SK-N-SH treated with all-trans-retinoic acid at 6 μM for 48 hours (cell line): Measurements from ENCODE around the gene VPS51.

Experiments used
- ATAC-seq: fragments of 200-7000 bp; cut with Tn5 transposase; 3 replicates; pipeline ENCODE4 v1.9.1; 2020; ENCODE audit warnings: mild to moderate bottlenecking, moderate library complexity
- ARNTL ChIP-seq: fragments of 450-650 bp; formaldehyde crosslinking; IDR thresholded peaks from 2 replicates; pipeline ENCODE4 v1.5.0; 2020; ENCODE audit warnings: low read depth, mild to moderate bottlenecking, moderate library complexity, borderline replicate concordance
- BACH2 ChIP-seq: fragments of 250-450 bp; sonication (Bioruptor Pico); IDR thresholded peaks from 2 replicates; pipeline ENCODE4 v1.9.0; 2021; ENCODE audit warnings: mild to moderate bottlenecking, borderline replicate concordance
- CSDC2 ChIP-seq: fragments of 250-450 bp; sonication (Bioruptor Pico); IDR thresholded peaks from 2 replicates; pipeline ENCODE4 v1.5.0; 2020; ENCODE audit warnings: mild to moderate bottlenecking, moderate library complexity
- ESRRG ChIP-seq: fragments of 250-450 bp; sonication (Bioruptor Pico); IDR thresholded peaks from 2 replicates; pipeline ENCODE4 v1.6.1; 2021; ENCODE audit warnings: mild to moderate bottlenecking
- GLIS3 ChIP-seq: fragments of 250-450 bp; sonication (Bioruptor Pico); IDR thresholded peaks from 2 replicates; pipeline ENCODE4 v1.5.0; 2020; ENCODE audit warnings: mild to moderate bottlenecking, moderate library complexity
- ISL1 ChIP-seq: fragments of 250-450 bp; sonication (Bioruptor Pico); IDR thresholded peaks from 2 replicates; pipeline ENCODE4 v2.1.2; 2022; ENCODE audit warnings: mild to moderate bottlenecking, moderate library complexity
- OSR1 ChIP-seq: fragments of 250-450 bp; sonication (Bioruptor Pico); IDR thresholded peaks from 2 replicates; pipeline ENCODE4 v1.8.0; 2022; ENCODE audit warnings: moderate library complexity, mild to moderate bottlenecking, inconsistent platforms
- PPARA ChIP-seq: fragments of 250-450 bp; sonication (Bioruptor Pico); IDR thresholded peaks from 2 replicates; pipeline ENCODE4 v1.5.0; 2020; ENCODE audit warnings: mild to moderate bottlenecking, borderline replicate concordance
- RARB ChIP-seq: fragments of 250-450 bp; sonication (Bioruptor Pico); IDR thresholded peaks from 2 replicates; pipeline ENCODE4 v1.8.0; 2021; ENCODE audit warnings: mild to moderate bottlenecking, moderate library complexity
- SNAI2 ChIP-seq: fragments of 250-450 bp; sonication (Bioruptor Pico); IDR thresholded peaks from 2 replicates; pipeline ENCODE4 v1.5.0; 2020; ENCODE audit warnings: mild to moderate bottlenecking, moderate library complexity
- TCF4 ChIP-seq: fragments of 250-450 bp; sonication (Bioruptor Pico); IDR thresholded peaks from 2 replicates; pipeline ENCODE4 v1.8.0; 2021; ENCODE audit warnings: mild to moderate bottlenecking, moderate library complexity, borderline replicate concordance
- TOX ChIP-seq: fragments of 250-450 bp; sonication (Bioruptor Pico); IDR thresholded peaks from 2 replicates; pipeline ENCODE4 v1.8.0; 2021; ENCODE audit warnings: mild to moderate bottlenecking, moderate library complexity, borderline replicate concordance
- ZC3H10 ChIP-seq: fragments of 250-450 bp; sonication (Bioruptor Pico); IDR thresholded peaks from 2 replicates; pipeline ENCODE4 v1.5.1; 2021; ENCODE audit warnings: mild to moderate bottlenecking, moderate library complexity
- ZFP3 ChIP-seq: fragments of 250-450 bp; sonication (Bioruptor Pico); IDR thresholded peaks from 2 replicates; pipeline ENCODE4 v1.5.0; 2020; ENCODE audit warnings: mild to moderate bottlenecking, moderate library complexity
- ZFP30 ChIP-seq: fragments of 450-650 bp; formaldehyde crosslinking; IDR thresholded peaks from 2 replicates; pipeline ENCODE4 v1.5.0; 2022; ENCODE audit warnings: mild to moderate bottlenecking, moderate library complexity
- ZNF565 ChIP-seq: fragments of 450-650 bp; formaldehyde crosslinking; conservative IDR thresholded peaks from 2 replicates; pipeline ENCODE4 v1.5.0; 2020; ENCODE audit warnings: low read depth, mild to moderate bottlenecking, moderate library complexity
- ZNF70 ChIP-seq: fragments of 450-650 bp; formaldehyde crosslinking; IDR thresholded peaks from 2 replicates; pipeline ENCODE4 v1.5.0; 2020; ENCODE audit warnings: mild to moderate bottlenecking, moderate library complexity
- TF ChIP-seq, protein P1 (sequence below): fragments of 250-450 bp; sonication (Bioruptor Pico); IDR thresholded peaks from 2 replicates; pipeline ENCODE4 v1.5.1; 2020; ENCODE audit warnings: low read depth, mild to moderate bottlenecking, moderate library complexity
- TF ChIP-seq, protein P2 (sequence below): fragments of 250-450 bp; sonication (Bioruptor Pico); IDR thresholded peaks from 2 replicates; pipeline ENCODE4 v1.8.0; 2020; ENCODE audit warnings: mild to moderate bottlenecking, moderate library complexity, borderline replicate concordance
- TF ChIP-seq, protein P3 (sequence below): fragments of 250-450 bp; sonication (Bioruptor Pico); IDR thresholded peaks from 2 replicates; pipeline ENCODE4 v1.8.0; 2021; ENCODE audit warnings: low read depth, mild to moderate bottlenecking, moderate library complexity, borderline replicate concordance
- TF ChIP-seq, protein P4 (sequence below): fragments of 250-450 bp; sonication (Bioruptor Pico); IDR thresholded peaks from 2 replicates; pipeline ENCODE4 v1.5.0; 2020; ENCODE audit warnings: mild to moderate bottlenecking, moderate library complexity

The VPS51 gene

DNA sequence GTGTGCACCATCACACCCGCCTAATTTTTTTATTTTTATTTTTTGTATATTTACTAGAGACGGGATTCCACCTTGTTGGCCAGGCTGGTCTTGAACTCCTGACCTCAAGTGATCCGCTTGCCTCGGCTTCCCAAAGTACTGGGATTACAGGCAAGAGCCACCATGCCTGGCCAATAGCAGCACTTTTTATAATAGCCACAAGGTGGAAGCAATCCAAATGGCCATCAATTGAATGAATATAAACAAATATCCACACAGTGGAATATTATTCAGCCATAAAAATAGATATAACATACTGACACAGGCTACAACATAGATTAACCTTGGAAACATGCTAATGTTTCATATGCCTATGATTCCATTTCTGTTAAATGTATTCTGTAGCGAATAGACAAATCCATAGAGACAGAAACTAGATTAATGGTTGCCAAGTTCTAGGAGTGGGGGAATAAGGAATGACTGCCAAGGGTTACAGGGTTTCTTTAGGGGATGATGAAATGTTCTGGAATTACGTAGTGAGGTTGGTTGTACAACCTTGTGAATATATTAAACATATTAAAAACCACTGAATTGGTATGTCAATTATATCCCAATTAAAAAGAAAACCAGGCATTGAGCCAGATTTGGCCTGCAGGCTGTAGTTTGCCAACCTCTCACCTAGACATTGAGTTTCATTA is 4.8 kb downstream of the VPS51 start (continued):
- TF ChIP-seq, protein P1, sequence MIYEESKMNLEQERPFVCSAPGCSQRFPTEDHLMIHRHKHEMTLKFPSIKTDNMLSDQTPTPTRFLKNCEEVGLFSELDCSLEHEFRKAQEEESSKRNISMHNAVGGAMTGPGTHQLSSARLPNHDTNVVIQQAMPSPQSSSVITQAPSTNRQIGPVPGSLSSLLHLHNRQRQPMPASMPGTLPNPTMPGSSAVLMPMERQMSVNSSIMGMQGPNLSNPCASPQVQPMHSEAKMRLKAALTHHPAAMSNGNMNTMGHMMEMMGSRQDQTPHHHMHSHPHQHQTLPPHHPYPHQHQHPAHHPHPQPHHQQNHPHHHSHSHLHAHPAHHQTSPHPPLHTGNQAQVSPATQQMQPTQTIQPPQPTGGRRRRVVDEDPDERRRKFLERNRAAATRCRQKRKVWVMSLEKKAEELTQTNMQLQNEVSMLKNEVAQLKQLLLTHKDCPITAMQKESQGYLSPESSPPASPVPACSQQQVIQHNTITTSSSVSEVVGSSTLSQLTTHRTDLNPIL = no peak

DNA sequence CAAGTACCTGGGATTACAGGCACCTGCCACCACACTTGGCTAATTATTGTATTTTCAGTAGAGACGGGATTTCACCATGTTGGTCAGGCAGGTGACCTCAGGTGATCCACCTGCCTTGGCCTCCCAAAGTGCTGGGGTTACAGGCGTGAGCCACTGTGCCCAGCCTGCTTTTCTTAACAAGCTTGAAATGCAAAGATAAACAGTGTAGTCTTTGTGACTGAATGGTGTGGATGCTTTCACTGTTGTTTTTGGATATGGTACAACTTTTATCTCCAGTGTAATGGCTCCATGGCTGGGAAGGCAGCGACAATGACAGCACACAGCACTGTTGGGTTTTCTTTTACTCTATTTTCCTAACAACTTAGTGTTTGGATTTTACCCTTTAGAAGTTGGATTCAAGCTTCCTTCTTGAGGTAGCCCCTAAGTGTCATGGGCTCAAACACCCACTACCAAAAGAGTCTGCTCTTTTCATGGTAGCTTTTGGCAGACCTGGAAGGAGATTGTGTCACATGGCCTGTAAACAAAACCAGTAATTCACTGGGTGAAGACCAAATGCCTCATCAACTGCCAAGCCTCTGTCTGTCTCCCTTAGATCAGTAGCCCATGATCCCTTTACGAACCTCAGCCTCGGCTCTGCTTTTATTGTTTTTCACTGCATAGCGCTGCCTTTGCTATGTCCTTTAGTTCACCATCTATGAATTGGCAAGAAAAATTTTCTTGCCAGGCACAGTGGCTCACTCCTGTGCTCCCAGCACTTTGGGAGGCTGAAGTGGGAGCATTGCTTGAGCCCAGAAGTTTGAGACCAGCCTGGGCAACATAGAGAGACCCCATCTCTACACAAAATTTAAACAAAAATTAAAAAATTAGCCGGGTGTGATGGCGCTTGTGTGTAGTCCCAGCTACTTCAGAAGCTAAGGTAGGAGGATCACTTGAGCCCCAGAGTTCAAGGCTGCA is 6.4 kb downstream of the VPS51 start:
- ATAC-seq = no peak; the same call in 2 of the 3 replicates
- TF ChIP-seq ISL1 (CRISPR knock-in tag) = 0 out of 2 replicates have a peak, but pooled peaks have one; percentile 10
- TF ChIP-seq ARNTL (CRISPR knock-in tag) = no peak

DNA sequence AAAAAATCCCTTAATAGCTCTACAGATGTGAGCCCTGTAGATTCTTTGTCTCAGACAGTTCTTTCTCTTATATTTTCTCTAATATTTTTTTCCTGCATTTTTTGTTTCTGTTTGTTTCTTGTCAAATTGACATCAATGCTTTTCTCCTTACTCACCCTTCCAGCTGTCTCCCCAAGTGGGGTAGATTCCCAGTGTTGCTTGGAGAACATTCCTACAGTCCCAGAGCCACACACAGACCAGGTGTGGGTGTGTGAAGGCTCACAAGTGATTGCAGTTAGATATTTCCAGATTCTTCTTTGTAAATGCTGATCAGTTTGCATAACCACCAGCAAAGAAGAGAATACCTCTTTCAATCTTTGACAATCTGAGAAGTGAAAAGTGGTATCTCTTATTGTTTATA is 7.5 kb downstream of the VPS51 start:
- TF ChIP-seq ISL1 (CRISPR knock-in tag) = no peak
- no peak for TF ChIP-seq BACH2 (CRISPR knock-in tag)
- TF ChIP-seq SNAI2 = no peak
- TF ChIP-seq CSDC2 = no peak
- no peak for TF ChIP-seq ZFP30 (CRISPR knock-in tag)

DNA sequence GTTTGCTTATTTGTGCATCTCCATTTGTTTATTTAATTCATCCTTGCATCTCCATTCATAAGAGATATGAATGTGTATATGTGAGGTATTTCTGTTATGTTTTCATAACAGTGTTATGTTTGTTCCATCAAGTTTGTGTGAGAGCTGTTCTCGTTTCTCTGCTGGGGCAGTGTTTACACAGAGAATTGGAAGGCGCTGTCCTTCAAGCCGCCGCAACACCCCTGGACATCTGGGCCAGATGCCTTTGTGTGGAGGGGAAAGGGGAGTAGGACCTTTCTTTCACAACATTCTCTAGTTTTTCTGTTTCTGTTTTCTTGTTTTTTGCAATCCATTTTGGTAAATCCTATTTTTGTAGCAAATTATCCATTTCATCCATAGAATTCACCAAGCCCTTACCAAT is 8.6 kb downstream of the VPS51 start:
- ATAC-seq = no peak
- TF ChIP-seq, protein P1 = no peak
- no peak for TF ChIP-seq BACH2 (CRISPR knock-in tag)
- no peak for TF ChIP-seq RARB (CRISPR knock-in tag)
- no peak for TF ChIP-seq ZFP3 (CRISPR knock-in tag)
- TF ChIP-seq PPARA = no peak
- no peak for TF ChIP-seq GLIS3 (CRISPR knock-in tag)

More for the DNA sequence above, 7.5 kb downstream of the VPS51 start:
- no peak for ATAC-seq

DNA sequence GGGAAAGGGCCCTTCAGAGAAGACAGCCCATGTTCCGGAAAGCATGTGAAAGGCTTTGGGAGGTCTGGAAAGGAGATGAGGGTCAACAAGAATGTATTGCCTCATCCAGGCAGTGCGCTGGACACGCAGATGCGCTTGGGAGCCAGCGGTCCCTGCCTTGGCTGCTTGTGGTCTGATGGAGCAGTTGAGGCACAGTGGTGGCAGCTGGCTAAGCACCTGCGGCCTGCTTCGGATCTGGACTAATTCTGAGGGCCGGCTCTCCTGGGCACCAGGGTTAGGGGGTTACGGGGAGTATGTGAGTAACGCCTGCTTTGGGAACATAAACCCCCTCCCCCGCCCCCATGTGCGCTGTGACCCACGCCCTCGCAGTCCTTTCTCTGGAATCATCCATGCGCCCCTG is 11.1 kb downstream of the VPS51 start:
- ATAC-seq = no peak
- TF ChIP-seq TOX (CRISPR knock-in tag) = no peak
- TF ChIP-seq, protein P2, sequence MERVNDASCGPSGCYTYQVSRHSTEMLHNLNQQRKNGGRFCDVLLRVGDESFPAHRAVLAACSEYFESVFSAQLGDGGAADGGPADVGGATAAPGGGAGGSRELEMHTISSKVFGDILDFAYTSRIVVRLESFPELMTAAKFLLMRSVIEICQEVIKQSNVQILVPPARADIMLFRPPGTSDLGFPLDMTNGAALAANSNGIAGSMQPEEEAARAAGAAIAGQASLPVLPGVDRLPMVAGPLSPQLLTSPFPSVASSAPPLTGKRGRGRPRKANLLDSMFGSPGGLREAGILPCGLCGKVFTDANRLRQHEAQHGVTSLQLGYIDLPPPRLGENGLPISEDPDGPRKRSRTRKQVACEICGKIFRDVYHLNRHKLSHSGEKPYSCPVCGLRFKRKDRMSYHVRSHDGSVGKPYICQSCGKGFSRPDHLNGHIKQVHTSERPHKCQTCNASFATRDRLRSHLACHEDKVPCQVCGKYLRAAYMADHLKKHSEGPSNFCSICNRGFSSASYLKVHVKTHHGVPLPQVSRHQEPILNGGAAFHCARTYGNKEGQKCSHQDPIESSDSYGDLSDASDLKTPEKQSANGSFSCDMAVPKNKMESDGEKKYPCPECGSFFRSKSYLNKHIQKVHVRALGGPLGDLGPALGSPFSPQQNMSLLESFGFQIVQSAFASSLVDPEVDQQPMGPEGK (CRISPR knock-in tag) = no peak
- TF ChIP-seq, protein P1 = no peak
- TF ChIP-seq SNAI2 = no peak
- TF ChIP-seq ZFP3 (CRISPR knock-in tag) = no peak
- no peak for TF ChIP-seq ISL1 (CRISPR knock-in tag)
- no peak for TF ChIP-seq ZNF565 (CRISPR knock-in tag)
- TF ChIP-seq TCF4 (CRISPR knock-in tag) = no peak
- no peak for TF ChIP-seq BACH2 (CRISPR knock-in tag)
- no peak for TF ChIP-seq GLIS3 (CRISPR knock-in tag)
- no peak for TF ChIP-seq ESRRG
- no peak for TF ChIP-seq ZC3H10
- TF ChIP-seq ARNTL (CRISPR knock-in tag) = no peak
- no peak for TF ChIP-seq ZNF70 (CRISPR knock-in tag)
- TF ChIP-seq PPARA = no peak
- TF ChIP-seq OSR1 (CRISPR knock-in tag) = no peak
- TF ChIP-seq, protein P3, sequence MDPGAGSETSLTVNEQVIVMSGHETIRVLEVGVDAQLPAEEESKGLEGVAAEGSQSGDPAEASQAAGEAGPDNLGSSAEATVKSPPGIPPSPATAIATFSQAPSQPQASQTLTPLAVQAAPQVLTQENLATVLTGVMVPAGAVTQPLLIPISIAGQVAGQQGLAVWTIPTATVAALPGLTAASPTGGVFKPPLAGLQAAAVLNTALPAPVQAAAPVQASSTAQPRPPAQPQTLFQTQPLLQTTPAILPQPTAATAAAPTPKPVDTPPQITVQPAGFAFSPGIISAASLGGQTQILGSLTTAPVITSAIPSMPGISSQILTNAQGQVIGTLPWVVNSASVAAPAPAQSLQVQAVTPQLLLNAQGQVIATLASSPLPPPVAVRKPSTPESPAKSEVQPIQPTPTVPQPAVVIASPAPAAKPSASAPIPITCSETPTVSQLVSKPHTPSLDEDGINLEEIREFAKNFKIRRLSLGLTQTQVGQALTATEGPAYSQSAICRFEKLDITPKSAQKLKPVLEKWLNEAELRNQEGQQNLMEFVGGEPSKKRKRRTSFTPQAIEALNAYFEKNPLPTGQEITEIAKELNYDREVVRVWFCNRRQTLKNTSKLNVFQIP = no peak
- TF ChIP-seq, protein P4, sequence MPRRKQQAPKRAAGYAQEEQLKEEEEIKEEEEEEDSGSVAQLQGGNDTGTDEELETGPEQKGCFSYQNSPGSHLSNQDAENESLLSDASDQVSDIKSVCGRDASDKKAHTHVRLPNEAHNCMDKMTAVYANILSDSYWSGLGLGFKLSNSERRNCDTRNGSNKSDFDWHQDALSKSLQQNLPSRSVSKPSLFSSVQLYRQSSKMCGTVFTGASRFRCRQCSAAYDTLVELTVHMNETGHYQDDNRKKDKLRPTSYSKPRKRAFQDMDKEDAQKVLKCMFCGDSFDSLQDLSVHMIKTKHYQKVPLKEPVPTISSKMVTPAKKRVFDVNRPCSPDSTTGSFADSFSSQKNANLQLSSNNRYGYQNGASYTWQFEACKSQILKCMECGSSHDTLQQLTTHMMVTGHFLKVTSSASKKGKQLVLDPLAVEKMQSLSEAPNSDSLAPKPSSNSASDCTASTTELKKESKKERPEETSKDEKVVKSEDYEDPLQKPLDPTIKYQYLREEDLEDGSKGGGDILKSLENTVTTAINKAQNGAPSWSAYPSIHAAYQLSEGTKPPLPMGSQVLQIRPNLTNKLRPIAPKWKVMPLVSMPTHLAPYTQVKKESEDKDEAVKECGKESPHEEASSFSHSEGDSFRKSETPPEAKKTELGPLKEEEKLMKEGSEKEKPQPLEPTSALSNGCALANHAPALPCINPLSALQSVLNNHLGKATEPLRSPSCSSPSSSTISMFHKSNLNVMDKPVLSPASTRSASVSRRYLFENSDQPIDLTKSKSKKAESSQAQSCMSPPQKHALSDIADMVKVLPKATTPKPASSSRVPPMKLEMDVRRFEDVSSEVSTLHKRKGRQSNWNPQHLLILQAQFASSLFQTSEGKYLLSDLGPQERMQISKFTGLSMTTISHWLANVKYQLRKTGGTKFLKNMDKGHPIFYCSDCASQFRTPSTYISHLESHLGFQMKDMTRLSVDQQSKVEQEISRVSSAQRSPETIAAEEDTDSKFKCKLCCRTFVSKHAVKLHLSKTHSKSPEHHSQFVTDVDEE (CRISPR knock-in tag) = no peak
